ENCODE data around the gene CHST9. TPM values are rescaled to one million over a fixed set of nuclear protein-coding genes. Genes with fewer than 3 reads are reported as not detected.

The CHST9 gene
- total and polyA plus RNA-seq, 2 of the 4 experiments (the other 2 are of a cell fraction), result not detected

GRCh38 chr18:27040796-27041195 is 144.3 kb downstream of the CHST9 start:
- Histone ChIP-seq H2BK120ac (ENCODE audit: low read depth, low read length) (no peak overlapping the region), H3K18ac (ENCODE audit: low read depth, low read length) (no peak overlapping the region), H4K20me1 (ENCODE audit: insufficient read depth, low read length) (no peaks in the 10 kb centered on the region), H3K27ac (ENCODE audit: insufficient read depth, low read length) (no peak overlapping the region), H4K91ac (ENCODE audit: insufficient read depth, low read depth, low read length) (no peak overlapping the region), H2BK20ac (ENCODE audit: low read depth, low read length) (no peak overlapping the region), H2AK5ac (ENCODE audit: low read depth, low read length) (no peak overlapping the region), H2AK9ac (replicated peaks; ENCODE audit: low read depth, low read length, poor library complexity) (no peak overlapping the region), H2AFZ (replicated peaks; ENCODE audit: low read length, poor library complexity) (no peak overlapping the region), H2BK5ac (ENCODE audit: low read depth, low read length, poor library complexity, severe bottlenecking) (no peak overlapping the region), H3K9me3 (ENCODE audit: control insufficient read depth, insufficient read depth, low read length) (no peaks in the 10 kb centered on the region), H3K4me2 (ENCODE audit: low read depth, low read length) (no peak overlapping the region), H3K36me3 (ENCODE audit: control insufficient read depth, insufficient read depth, low read length) (no peaks in the 10 kb centered on the region), H3K4me1 (ENCODE audit: control insufficient read depth, insufficient read depth, low read length) (no peaks in the 10 kb centered on the region), H3K4me3 (ENCODE audit: insufficient read depth, low read depth, low read length) (no peak overlapping the region), H3K9me1 (ENCODE audit: insufficient read depth, low read length) (no peaks in the 10 kb centered on the region), H3K9ac (ENCODE audit: low read depth, low read length) (no peak overlapping the region), H3K4ac (ENCODE audit: low read depth, low read length) (no peak overlapping the region), H3K56ac (ENCODE audit: extremely low read depth, insufficient read depth, low read length) (no peak overlapping the region), H4K8ac (ENCODE audit: low read depth in 2 of 2, low read length in 2 of 2) (no peak overlapping the region), H2BK15ac (ENCODE audit: low read depth, low read length) (no peak overlapping the region), H4K5ac (ENCODE audit: low read depth, low read length) (no peak overlapping the region), H3K79me1 (ENCODE audit: low read depth in 1 of 2, low read length in 2 of 2) (no peaks in the 10 kb centered on the region), H3K14ac (replicated peaks; ENCODE audit: low read depth, low read length) (no peak overlapping the region), H3K23ac (ENCODE audit: low read depth, low read length) (no peak overlapping the region), H3K27me3 (ENCODE audit: control insufficient read depth, insufficient read depth, low read length) (no peaks in the 10 kb centered on the region)
- CTCF ChIA-PET, result no interaction called here
- TF ChIP-seq CTCF (conservative IDR thresholded peaks at IDR 0.05; ENCODE audit: low read depth, low read length), result no peak
- TF ChIP-seq FOS (IDR thresholded peaks at IDR 0.05; ENCODE audit: low read depth, low read length), result no peak
- no peak for TF ChIP-seq ELK1 (IDR thresholded peaks at IDR 0.05; ENCODE audit: borderline replicate concordance, low read depth, low read length)
- TF ChIP-seq USF2 (IDR thresholded peaks at IDR 0.05; ENCODE audit: low read depth, low read length), result no peak
- no peak for TF ChIP-seq NFE2L2 (IDR thresholded peaks at IDR 0.05; ENCODE audit: low read depth, low read length)
- no peak for TF ChIP-seq CEBPB (IDR thresholded peaks at IDR 0.05; ENCODE audit: low read depth, low read length)
- BruUV-seq (replicated peaks), result no TSS peak
- no CpG with 5 or more reads among the region's 2 CpGs for WGBS, 2 experiments (ENCODE audit: extremely low coverage in 2 of 2, insufficient read length in 1 of 2)
- POLR2A ChIA-PET (ENCODE audit: unreplicated experiment), result no interaction called here
- DNase-seq, result no peak
- intact Hi-C loops (cut with micrococcal nuclease), result no loop called here
- dilution Hi-C loops (cut with HindIII; ENCODE audit: low sequenced_read_pairs, unreplicated experiment), result no loop called here
- in situ Hi-C loops (cut with MboI; ENCODE audit: low sequenced_read_pairs), result no loop called here
- ATAC-seq (ENCODE audit: low read depth), result no peak

All from IMR-90 (cell line).